Measurements from ENCODE around the gene PDE1C.

GRCh38 chr7:31850066-31850465, 220.1 kb downstream of the PDE1C start:
- TF ChIP-seq, protein P1, sequence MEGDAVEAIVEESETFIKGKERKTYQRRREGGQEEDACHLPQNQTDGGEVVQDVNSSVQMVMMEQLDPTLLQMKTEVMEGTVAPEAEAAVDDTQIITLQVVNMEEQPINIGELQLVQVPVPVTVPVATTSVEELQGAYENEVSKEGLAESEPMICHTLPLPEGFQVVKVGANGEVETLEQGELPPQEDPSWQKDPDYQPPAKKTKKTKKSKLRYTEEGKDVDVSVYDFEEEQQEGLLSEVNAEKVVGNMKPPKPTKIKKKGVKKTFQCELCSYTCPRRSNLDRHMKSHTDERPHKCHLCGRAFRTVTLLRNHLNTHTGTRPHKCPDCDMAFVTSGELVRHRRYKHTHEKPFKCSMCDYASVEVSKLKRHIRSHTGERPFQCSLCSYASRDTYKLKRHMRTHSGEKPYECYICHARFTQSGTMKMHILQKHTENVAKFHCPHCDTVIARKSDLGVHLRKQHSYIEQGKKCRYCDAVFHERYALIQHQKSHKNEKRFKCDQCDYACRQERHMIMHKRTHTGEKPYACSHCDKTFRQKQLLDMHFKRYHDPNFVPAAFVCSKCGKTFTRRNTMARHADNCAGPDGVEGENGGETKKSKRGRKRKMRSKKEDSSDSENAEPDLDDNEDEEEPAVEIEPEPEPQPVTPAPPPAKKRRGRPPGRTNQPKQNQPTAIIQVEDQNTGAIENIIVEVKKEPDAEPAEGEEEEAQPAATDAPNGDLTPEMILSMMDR (conservative IDR thresholded peaks at IDR 0.05; ENCODE audit: low read depth, low read length), result no peak
- no peak for TF ChIP-seq EZH2 (IDR thresholded peaks at IDR 0.05; ENCODE audit: borderline replicate concordance, low read depth, low read length, poor library complexity, severe bottlenecking)

All from A673 (cell line).